Measurements from ENCODE around the gene PTPRZ1.

PTPRZ1 gene

DNA sequence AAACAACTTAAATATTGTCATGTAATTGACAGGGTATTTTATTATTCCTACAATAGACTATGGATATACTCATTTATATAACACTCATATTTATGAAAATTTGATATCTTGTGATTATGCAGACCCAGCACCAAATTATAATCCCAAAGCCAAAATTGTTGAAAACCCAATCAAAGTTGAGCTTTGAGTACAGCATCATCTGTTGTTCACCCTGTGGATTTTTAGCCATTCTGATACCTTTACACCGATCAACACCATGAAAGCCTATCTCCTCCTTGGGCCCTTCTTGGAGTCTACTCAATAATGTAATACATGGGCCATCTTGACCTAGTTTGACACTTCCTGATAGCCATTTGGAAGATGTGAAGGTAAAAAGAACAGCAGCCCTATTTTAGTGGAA, 221.6 kb downstream of the PTPRZ1 start:
- TF ChIP-seq, protein P1, sequence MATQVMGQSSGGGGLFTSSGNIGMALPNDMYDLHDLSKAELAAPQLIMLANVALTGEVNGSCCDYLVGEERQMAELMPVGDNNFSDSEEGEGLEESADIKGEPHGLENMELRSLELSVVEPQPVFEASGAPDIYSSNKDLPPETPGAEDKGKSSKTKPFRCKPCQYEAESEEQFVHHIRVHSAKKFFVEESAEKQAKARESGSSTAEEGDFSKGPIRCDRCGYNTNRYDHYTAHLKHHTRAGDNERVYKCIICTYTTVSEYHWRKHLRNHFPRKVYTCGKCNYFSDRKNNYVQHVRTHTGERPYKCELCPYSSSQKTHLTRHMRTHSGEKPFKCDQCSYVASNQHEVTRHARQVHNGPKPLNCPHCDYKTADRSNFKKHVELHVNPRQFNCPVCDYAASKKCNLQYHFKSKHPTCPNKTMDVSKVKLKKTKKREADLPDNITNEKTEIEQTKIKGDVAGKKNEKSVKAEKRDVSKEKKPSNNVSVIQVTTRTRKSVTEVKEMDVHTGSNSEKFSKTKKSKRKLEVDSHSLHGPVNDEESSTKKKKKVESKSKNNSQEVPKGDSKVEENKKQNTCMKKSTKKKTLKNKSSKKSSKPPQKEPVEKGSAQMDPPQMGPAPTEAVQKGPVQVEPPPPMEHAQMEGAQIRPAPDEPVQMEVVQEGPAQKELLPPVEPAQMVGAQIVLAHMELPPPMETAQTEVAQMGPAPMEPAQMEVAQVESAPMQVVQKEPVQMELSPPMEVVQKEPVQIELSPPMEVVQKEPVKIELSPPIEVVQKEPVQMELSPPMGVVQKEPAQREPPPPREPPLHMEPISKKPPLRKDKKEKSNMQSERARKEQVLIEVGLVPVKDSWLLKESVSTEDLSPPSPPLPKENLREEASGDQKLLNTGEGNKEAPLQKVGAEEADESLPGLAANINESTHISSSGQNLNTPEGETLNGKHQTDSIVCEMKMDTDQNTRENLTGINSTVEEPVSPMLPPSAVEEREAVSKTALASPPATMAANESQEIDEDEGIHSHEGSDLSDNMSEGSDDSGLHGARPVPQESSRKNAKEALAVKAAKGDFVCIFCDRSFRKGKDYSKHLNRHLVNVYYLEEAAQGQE (IDR thresholded peaks at IDR 0.05; ENCODE audit: insufficient read depth in 1 of 2, low read depth in 2 of 2, low read length in 2 of 2): no peak
- TF ChIP-seq POLR2AphosphoS5 (IDR thresholded peaks at IDR 0.05; ENCODE audit: low read depth, low read length) (no peak), SIN3A (IDR thresholded peaks at IDR 0.05; ENCODE audit: borderline replicate concordance, insufficient read depth, low read length) (no peak), FOXP2 (optimal IDR thresholded peaks at IDR 0.05; ENCODE audit: borderline replicate concordance, extremely low read depth, extremely low read length, insufficient read depth) (no peak), TAF1 (IDR thresholded peaks at IDR 0.05; ENCODE audit: borderline replicate concordance, insufficient read depth, low read length) (no peak)

DNA sequence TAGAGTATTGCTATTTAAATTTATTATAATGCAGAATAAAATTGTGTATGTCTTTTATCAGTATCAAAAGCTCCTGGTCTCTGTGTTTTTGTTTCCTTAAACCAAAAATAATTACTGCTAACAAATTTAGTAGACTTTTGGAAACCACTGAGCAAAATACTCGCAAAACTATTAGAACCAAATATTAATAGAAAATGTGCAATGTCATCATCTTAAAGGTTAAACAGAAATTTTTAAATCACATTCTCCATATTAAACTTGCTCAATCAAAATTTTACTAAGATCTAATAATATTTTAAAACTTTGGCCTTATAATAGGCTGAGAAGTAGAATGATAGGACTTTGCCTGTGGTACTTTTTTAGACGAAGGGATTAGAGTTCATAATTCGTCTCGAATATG, 222.7 kb downstream of the PTPRZ1 start:
- TF ChIP-seq FOXP2 (optimal IDR thresholded peaks at IDR 0.05; ENCODE audit: borderline replicate concordance, extremely low read depth, extremely low read length, insufficient read depth) (no peak), POLR2AphosphoS5 (IDR thresholded peaks at IDR 0.05; ENCODE audit: low read depth, low read length) (no peak), SIN3A (IDR thresholded peaks at IDR 0.05; ENCODE audit: borderline replicate concordance, insufficient read depth, low read length) (no peak), TAF1 (IDR thresholded peaks at IDR 0.05; ENCODE audit: borderline replicate concordance, insufficient read depth, low read length) (no peak)
- TF ChIP-seq, protein P1 (IDR thresholded peaks at IDR 0.05; ENCODE audit: insufficient read depth in 1 of 2, low read depth in 2 of 2, low read length in 2 of 2): no peak

DNA sequence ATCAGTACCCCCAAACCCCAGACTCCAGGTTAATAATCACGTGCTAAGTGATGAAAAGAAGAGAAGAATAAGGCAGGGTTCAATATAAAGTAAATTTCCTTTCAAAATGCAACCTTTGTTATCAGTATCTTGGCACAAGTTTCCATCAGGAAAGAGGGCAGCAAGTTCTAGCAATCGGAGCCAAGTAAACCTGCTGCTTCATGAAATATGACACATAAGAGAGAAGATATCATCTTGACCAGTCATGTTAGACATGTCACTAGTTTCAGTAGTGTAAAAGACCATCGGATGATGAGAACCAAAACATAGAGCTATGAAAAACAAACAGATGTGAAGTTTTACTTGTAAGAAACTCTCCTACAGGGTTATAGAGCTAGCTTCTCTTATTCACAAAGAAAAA, 227.1 kb downstream of the PTPRZ1 start:
- TF ChIP-seq TAF1 (IDR thresholded peaks at IDR 0.05; ENCODE audit: borderline replicate concordance, insufficient read depth, low read length) (no peak), FOXP2 (optimal IDR thresholded peaks at IDR 0.05; ENCODE audit: borderline replicate concordance, extremely low read depth, extremely low read length, insufficient read depth) (no peak)

DNA sequence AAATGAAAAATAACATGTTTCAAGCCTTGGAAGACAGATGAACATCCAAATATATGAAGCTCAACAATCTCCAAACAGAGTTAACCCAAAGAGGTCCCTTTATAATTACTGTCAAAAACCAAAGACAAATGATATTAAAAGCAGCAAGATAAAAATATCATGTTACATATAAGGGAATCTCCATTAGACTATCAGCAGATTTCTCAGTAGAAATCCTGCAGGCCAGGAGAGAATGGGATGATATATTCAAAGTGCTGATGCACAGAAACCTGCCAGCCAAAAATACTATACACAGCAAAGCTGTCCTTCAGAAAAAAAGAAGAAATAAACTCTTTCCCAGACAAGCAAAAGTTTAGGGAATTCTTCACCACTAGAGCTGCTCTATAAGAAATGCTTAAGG, 230.1 kb downstream of the PTPRZ1 start:
- TF ChIP-seq FOXP2 (optimal IDR thresholded peaks at IDR 0.05; ENCODE audit: borderline replicate concordance, extremely low read depth, extremely low read length, insufficient read depth): no peak
- TF ChIP-seq POLR2AphosphoS5 (IDR thresholded peaks at IDR 0.05; ENCODE audit: low read depth, low read length): no peak
- TF ChIP-seq, protein P1 (IDR thresholded peaks at IDR 0.05; ENCODE audit: insufficient read depth in 1 of 2, low read depth in 2 of 2, low read length in 2 of 2): no peak
